ENCODE measurements around the gene CASP14.
"Not testable (repeated sequence)": the region's sequence is repeated elsewhere in the genome, so short reads cannot be mapped to it uniquely, and the experiment has no call there.

Gene CASP14

DNA sequence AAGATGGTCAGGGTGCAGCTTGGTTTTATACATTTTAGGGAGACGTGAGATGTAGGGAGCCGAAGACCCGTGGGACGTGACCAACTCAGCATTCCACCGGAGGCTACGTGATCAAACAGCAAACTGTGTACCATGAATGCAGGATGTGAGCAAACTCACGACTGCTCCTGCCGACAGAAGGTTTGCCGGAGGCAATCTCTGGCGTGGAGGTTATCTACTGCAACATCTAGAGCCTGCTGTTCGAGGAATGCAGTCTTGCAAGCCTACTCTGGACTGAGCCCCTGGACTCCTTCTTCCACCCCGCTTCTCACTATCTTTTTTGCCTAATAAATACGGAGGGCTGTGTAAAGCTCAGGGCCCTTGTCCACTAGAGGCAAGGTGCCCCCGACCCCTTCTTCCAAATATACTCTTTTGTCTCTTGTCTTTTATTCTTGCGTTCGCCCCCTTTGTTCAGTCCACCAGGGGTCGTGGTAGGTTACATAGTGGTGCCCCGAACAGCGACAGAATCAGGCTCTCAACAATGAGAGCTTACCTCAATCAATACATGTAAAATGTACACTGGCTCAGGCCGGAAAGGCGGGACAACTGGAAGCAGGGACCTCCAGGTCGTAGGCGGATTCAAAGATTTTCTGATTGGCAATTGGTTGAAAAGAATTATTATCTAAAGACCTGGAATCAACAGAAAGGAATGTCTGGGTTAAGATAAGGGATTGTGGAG, 23.8 kb downstream of the CASP14 start:
- no peak for DNase-seq (ENCODE audit: low read depth)

DNA sequence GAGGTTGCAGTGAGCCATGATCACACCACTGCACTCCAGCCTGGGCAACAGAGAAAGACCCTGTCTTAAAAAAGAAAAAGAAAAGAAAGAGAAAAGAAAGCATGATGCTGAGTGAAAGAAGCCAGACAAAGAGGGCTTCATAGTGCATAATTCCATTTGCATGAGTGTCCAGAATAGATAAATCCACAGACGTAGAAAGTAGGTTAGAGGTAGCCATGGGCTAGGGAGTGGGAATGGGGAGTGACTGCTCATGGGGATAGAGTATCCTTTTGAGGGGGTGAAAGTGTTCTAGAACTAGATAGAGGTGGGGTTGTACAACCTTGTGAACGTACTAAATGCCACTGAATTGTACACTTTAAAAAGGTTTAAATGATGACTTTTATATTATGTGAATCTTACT, 25.1 kb downstream of the CASP14 start:
- DNase-seq (ENCODE audit: low read depth), result no peak

DNA sequence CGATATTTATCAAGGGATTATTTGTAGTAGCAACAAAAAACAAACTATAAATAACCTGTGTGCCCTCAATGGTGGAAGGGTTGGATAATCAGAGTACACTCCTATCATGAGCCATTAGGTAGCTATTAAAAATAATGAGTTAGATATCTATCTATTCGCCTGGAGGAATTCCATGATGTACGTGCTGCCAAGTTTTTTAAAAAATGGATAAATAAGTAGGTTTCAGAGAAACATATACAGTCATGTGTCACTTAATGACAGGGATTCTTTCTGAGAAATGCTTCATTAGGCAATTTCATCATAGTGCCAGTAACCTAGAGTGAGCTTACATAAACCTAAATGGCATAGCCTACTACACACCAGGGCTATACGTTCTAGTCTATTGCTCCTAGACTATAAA, 26.5 kb downstream of the CASP14 start:
- no peak for DNase-seq (ENCODE audit: low read depth)

DNA sequence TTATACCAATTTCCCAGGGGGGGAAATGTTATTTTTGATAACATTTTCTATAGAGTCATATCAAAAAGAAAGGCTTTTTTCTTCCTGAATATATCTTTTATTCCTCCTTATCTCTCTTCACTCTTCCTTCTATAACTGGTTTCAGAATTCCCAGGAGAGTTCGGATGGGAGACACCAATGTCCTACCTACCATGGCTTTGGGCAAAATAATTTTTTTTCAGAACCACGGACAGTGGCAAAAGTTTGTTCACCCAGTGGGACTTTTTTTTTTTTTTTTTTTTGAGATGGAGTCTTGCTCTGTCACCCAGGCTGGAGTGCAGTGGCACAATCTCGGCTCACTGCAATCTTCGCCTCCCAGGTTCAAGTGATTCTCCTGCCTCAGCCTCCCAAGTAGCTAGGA, 30.7 kb downstream of the CASP14 start:
- not testable (repeated sequence) for DNase-seq (ENCODE audit: low read depth)

DNA sequence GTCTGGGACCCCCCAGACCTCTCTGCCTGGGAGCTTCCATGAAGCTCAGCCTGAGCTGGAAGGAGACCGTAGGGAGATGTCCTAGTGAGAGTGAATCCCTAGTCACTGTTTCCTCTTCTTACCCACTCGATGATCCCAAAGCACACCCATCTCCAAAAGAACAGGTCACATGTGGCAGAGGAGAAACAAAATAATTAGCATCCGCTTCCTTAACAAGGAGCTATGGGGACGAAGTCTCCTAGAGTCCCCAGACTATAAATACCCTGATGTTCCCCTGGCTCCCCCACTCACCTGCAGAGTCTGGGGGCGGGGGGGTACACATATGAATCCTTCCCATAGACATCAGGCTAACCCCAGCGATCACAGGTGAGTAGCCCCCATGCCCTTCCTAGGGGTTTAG, 32.6 kb downstream of the CASP14 start, which contains the start of gene OR1I1:
OR1I1 (plus strand) TSS at position 301 of the 400 bp plus-strand sequence. CDS start 4,855 bp downstream, outside the sequence.
- DNase-seq (ENCODE audit: low read depth), result no peak

DNA sequence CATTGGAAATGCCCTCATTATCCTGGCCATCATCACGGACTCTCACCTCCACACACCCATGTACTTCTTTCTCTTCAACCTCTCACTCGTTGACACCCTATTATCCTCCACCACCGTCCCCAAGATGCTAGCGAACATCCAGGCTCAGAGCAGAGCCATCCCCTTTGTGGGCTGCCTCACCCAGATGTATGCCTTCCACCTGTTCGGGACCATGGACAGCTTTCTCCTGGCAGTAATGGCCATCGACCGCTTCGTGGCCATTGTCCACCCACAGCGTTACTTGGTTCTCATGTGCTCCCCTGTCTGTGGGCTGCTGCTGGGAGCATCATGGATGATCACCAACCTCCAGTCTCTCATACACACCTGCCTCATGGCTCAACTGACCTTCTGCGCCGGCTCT, 37.9 kb downstream of the CASP14 start:
- no peak for DNase-seq (ENCODE audit: low read depth)

DNA sequence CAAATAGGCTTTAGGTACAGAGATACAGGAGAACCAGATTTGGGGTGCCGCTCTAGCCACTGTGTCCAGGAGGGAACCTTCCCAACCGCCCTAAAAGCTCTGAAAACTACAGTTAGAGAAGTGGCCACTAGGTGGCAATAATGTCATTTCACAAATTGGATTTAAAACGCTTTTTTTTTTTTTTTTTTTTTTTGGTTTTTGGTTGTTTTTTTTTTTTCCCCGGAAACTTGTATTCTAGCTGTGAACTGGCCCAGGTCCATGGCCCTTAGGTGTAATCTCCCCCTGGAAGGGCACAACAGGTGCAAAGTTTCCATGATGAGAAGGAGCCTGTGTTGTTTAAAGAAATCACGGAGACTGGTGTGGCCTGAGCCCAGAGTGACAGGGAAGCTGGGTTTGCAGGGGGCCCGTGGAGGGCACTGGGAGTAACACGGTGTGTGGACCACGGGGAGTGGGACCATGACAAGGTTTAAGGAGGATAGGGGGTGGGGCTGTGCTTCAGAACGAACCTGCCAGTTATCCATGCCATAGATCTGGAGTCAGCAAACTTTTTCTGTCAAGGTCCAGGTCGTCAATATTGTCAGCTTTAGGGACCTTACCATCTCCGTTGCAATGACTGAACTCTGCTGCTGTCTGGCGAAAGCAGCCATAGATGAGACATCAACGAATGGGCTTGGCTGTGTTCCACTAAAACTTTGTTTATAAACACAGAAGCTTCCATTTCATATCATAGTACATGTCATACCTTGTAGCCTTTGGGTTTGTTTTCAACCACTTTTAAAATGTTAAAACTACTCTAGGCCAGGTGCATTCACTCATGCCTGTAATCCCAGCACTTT, 42.9 kb downstream of the CASP14 start:
- peak; percentile 37 for DNase-seq (ENCODE audit: low read depth)

DNA sequence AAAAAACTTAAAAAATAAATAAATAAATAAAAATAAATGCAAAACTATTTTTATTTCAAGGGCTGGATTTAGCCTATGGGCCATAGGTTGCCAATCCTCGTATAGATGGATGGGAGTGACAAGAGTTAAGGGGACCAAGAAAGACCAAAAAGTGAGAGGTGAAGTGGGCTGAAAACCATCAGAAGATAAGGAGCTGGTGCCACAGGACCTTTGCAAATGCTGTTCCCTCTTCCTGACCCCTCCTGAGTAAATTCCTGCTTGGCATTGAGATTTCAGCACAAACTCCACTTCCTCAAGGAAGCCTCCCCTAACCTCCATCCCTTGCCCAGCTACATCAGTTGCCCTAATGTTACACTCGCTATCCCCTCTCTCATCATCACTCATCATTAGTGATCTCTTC, 43.7 kb downstream of the CASP14 start:
- no peak for DNase-seq (ENCODE audit: low read depth)

DNA sequence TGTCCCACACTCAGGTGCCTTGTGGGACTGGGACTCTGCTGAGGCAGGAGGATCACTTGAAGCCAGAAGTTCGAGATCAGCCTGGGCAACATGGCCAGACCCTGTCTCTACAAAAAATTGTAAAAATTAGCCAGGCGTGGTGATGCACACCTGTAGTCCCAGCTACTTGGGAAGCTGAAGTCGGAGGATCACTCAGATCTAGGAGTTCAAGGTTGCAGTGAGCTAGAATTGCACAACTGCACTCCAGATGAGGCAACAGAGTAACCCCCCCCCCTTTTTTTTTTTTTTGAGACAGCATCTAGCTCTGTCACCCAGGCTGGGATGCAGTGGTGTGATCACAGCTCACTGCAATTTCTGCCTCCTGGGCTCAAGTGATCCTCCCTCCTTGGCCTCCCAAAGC, 46.9 kb downstream of the CASP14 start:
- DNase-seq (ENCODE audit: low read depth), result no peak

DNA sequence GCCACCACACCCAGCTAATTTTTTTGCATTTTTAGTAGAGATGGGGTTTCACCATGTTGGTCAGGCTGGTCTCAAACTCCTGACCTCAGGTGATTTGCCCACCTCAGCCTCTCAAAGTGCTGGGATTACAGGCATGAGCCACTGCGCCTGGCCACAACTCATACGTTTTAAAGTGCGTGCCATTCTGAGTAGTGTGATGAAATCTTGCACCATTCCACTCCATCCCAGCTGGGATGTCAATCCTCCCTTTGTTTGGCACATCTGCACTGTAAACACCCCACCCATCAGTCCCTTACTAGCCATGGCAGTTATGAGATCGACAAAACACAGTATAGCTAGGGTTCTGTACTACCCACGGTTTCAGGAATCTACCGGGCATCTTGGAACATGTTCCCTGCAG, 48.7 kb downstream of the CASP14 start:
- not testable (repeated sequence) for DNase-seq (ENCODE audit: low read depth)

DNA sequence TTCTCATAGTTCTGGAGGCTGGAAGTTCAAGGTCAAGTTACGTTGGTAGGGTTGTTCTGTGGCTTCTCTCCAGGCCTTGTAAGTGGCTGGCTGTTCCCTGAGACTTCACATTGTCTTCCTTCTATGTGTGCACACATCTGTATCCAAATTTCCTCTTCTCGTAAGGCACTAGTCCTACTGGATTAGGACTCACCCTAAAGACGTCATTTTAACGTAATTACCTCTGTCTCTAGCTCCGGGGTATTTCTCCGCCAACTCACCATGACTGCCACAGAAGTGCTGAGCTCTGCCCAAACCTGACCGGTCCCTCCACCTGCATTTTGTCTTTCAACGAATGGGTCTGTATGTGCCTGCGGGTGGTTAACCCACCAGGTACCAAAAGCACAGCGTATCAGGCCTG, 49.2 kb downstream of the CASP14 start:
- DNase-seq (ENCODE audit: low read depth), result no peak

DNA sequence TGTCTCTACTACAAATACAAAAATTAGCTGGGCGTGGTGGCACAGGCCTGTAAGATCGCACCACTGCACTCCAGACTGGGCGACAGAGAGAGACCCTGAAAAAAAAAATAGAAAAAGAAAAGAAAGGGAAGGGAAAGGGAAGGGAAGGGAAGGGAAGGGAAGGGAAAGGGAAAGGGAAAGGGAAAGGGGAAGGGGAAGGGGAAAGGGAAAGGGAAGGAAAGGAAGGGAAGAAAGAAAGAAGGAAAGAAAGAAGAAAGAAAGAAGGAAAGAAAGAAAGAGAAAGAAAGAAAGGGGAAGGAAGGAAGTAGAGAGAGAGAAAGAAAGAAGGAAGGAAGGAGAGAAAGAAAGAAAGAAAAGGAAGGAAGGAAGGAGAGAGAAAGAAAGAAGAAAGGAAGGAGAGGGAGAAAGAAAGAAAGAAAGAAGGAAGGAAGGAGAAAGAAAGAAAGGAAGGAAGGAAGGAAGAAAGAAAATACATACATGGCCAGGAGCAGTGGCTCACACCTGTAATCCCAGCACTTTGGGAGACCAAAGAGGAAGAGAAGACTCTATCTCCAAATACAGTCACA, 49.8 kb downstream of the CASP14 start:
- no peak for DNase-seq (ENCODE audit: low read depth)

DNA sequence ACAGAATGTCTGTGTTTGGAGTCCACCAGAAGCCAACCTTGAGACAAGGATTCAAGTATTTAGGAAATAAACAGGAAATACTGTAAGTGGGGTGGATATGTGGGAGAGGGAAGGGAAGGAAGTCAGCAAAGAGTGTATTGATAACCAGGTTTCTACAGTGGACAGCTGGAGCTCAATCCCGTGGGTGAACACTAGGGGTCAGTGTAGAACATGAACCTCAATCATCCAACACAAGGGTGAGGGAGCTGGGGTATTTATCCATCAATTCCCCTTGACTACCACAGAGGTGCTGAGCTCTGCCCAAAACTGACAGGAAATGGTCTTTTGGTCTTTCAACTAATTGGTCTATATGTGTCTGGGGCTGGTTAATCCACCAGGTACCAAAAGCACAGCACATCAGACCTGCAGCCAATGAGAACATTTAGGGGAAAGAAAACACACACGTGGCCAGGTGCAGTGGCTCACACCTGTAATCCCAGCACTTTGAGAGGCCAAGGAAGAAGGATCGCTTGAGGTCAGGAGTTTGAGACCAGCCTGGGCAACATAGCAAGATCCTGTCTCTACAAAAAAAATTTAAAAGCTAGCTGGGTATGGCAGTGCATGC, 52.3 kb downstream of the CASP14 start:
- DNase-seq (ENCODE audit: low read depth), result peak; percentile 28

DNA sequence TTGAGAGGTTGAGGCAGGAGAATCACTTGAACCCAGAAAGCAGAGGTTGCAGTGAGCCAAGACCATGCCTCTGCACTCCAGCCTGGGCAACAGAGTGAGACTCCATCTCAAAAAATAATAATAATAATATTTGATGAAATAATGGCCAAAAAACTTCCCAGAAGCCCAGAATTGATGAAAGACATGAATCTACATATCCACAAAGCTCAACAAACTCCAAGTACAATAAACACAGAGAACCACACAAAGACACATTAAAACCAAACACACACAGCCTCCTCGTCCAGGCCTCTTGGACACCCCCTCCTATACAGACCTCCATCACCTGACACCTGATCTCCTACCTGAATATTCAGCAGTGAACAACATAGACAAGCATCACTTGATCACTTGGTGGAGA, 54.7 kb downstream of the CASP14 start:
- no peak for DNase-seq (ENCODE audit: low read depth)

DNA sequence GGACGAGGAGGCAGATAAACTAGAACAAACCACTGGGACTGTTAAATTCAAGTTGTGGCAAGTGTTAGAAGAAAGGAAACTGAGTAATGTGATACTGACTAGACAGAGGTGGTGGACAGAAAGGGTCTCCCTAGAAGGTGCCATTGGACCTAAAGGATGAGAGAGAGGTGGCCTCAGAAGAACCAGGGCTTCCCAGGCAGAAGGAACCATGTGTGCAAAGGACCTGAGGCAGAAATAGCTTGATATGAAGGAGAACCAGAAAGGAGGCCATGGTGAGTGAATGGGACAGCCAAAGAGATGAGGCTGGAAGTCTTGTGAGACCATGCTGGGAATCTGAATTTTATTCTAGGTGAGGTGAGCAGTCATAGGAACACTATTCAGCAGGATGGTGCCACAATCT, 55.1 kb downstream of the CASP14 start:
- no peak for DNase-seq (ENCODE audit: low read depth)

DNA sequence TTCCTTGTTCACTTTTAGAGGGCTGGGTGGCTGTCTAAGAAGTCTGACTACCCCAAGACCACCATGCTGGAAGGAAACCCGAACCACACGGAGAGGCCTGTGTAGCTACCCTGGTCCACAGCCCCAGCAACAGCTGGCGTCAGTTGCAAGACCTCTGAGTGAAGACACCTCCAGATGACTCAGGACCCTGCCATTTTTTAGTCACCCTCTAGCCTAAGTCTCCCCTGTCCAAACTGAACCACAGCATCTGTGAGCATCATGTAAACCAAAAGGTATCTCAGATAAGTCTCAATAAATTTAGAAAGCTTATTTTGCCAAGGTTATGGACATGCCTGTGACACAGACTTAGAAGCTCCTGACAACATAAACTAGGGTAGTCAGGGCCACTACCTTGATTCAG, 55.8 kb downstream of the CASP14 start:
- DNase-seq (ENCODE audit: low read depth), result no peak

DNA sequence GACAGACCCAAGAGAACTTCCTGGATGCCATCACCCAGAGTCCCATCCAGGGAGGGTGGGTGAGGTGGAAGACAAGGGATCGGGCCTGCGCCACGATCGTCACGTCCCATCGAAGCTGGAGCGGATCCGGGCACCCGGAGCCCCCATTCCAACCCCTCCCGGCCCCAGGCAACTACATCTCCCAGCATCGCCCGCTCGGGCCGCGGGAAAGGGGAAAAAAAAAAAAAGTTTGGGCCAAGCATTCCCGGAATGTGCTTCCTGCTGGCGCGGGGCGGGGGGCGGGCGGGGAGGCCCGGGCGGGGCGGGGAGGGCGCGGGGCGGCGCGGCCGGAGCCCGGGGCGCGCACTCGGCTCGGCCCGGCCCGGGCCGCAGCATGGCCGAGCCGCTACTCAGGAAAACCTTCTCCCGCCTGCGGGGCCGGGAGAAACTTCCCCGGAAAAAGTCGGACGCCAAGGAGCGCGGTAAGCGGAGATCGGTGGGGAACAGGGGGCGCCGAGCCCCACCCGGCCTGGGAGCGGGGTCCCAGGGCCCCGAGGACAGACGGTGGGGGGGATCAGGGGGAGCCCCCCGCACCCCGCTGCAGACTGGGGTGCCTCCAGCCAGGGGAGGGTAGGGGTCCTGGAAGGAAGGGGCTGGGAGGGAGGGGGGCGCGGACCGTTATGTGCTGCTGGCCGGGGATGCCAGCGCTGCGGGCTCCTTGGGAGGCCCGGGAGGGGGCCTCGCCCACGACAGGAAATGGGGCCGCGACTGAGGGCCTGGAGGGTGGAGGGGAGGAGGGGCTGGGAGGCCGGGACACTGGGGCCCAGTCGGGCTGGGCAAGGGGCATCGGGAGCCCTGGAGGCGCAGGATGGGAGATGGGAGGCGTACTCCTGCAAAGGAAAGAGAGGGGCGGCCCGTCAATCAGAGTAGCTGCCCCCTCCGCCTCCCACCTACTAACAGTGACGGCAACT, 58.1 kb downstream of the CASP14 start, which contains the start of gene SYDE1:
SYDE1 (plus strand) TSS at position 341 of the 950 bp plus-strand sequence; CDS start at position 374, 33 bp downstream.
- DNase-seq (ENCODE audit: low read depth), result no peak

All from stimulated activated CD4-positive, alpha-beta T cell treated with anti-CD3 and anti-CD28 coated beads, Interleukin-2, amount 100 ng/mL, for 4 hours (primary cell).